IMR-90 (cell line): ENCODE measurements around the gene UNC5A.

ENCODE experiments used
- CEBPB ChIP-seq: IDR thresholded peaks from 2 replicates; pipeline ENCODE4 v1.6.1; 2012; ENCODE audit warnings: low read depth, low read length, improper control_type of control experiment
- FOS ChIP-seq: fragments of 150-350 bp; IDR thresholded peaks from 2 replicates; pipeline ENCODE4 v1.6.1; 2016; ENCODE audit warnings: low read depth, low read length
- MXI1 ChIP-seq: IDR thresholded peaks from 2 replicates; pipeline ENCODE4 v1.6.1; 2012; ENCODE audit warnings: low read depth, mild to moderate bottlenecking, low read length, moderate library complexity, borderline replicate concordance
- NFE2L2 ChIP-seq: fragments of 150-350 bp; IDR thresholded peaks from 2 replicates; pipeline ENCODE4 v1.6.1; 2016; ENCODE audit warnings: low read depth, mild to moderate bottlenecking, low read length
- POLR2A ChIP-seq: IDR thresholded peaks from 2 replicates; pipeline ENCODE4 v1.6.1; 2012; ENCODE audit warnings: mild to moderate bottlenecking, low read depth, low read length
- RCOR1 ChIP-seq: IDR thresholded peaks from 2 replicates; pipeline ENCODE4 v1.6.1; 2012; ENCODE audit warnings: mild to moderate bottlenecking, low read length, improper control_type of control experiment; ENCODE audit not compliant: insufficient replicate concordance
- TF ChIP-seq, protein P1 (sequence below): conservative IDR thresholded peaks from 2 replicates; pipeline ENCODE4 v1.5.1; 2012; ENCODE audit warnings: mild to moderate bottlenecking, low read depth, low read length, improper control_type of control experiment
- TF ChIP-seq, protein P2 (sequence below): fragments of 150-350 bp; IDR thresholded peaks from 2 replicates; pipeline ENCODE4 v1.6.1; 2016; ENCODE audit warnings: low read depth, mild to moderate bottlenecking, low read length, moderate library complexity, borderline replicate concordance

DNA sequence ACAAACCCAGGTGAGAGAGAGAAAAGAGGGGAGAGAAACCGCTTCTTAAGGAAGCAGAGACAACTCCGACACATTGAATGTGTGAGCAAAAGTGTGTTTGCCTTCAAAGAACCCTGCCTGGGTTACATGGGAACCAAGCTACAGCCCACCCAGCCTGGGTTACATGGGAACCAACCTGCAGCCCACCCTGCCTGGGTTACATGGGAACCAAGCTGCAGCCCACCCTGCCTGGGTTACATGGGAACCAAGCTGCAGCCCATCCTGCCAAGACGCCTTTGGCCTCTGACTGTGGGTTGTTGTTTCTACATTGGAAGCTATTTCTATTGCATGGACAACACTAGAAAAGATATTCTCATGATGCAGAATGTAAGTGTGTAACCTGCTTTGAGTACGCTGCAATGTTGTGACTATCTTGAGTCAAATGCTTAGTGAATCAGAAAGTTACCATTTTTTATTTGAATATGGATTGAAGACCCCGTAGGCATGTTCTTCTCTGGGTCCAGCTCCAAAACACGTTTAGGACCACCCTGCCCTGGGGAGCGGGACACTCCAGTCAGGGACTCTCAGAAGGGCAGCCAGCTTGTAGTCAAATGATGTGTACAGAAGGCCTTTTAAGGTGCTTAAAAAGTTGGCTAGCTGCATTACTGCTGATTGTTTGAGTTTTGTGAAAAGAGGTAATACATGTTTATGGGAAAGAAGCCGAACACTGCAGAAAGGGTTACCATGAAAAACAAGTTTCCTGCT lies 39.1 kb upstream of the UNC5A start:
- TF ChIP-seq POLR2A, result no peak
- TF ChIP-seq, protein P1, sequence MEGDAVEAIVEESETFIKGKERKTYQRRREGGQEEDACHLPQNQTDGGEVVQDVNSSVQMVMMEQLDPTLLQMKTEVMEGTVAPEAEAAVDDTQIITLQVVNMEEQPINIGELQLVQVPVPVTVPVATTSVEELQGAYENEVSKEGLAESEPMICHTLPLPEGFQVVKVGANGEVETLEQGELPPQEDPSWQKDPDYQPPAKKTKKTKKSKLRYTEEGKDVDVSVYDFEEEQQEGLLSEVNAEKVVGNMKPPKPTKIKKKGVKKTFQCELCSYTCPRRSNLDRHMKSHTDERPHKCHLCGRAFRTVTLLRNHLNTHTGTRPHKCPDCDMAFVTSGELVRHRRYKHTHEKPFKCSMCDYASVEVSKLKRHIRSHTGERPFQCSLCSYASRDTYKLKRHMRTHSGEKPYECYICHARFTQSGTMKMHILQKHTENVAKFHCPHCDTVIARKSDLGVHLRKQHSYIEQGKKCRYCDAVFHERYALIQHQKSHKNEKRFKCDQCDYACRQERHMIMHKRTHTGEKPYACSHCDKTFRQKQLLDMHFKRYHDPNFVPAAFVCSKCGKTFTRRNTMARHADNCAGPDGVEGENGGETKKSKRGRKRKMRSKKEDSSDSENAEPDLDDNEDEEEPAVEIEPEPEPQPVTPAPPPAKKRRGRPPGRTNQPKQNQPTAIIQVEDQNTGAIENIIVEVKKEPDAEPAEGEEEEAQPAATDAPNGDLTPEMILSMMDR, result no peak
- no peak for TF ChIP-seq MXI1
- TF ChIP-seq RCOR1, result no peak
- TF ChIP-seq, protein P2, sequence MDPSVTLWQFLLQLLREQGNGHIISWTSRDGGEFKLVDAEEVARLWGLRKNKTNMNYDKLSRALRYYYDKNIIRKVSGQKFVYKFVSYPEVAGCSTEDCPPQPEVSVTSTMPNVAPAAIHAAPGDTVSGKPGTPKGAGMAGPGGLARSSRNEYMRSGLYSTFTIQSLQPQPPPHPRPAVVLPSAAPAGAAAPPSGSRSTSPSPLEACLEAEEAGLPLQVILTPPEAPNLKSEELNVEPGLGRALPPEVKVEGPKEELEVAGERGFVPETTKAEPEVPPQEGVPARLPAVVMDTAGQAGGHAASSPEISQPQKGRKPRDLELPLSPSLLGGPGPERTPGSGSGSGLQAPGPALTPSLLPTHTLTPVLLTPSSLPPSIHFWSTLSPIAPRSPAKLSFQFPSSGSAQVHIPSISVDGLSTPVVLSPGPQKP, result no peak
- TF ChIP-seq FOS, result no peak
- TF ChIP-seq CEBPB, result no peak
- TF ChIP-seq NFE2L2, result no peak
